Right renal cortex interstitium (tissue), 3 donors: ENCODE data around the gene TAPBP. TPM values are rescaled to one million over a fixed set of nuclear protein-coding genes. Genes with fewer than 3 reads are reported as not detected.

Source experiments
- DNase-seq, 3 donors: peaks; one replicate each; pipeline ENCODE4 v3.0.0-alpha.2; 2013; ENCODE audit warnings: low read depth in 3 of 3, low spot score in 2 of 3
- polyA plus RNA-seq, 3 donors: library from polyadenylated mRNA; unstranded; fragments of 120-200 nt; gene quantifications; one replicate each; pipeline ENCODE4 v1.2.1, GENCODE V29; 2013; ENCODE audit not compliant: insufficient read length in 3 of 3

TAPBP gene
- polyA plus RNA-seq, 3 donors = 29.9 to 32.4 (median 31.7) TPM

GRCh38 chr6:33249732-33250630 is 63.9 kb downstream of the TAPBP start:
- no peak for DNase-seq

Other genes with a start within 250 kb of the TAPBP start
- gene HLA-DPA1, start 240.4 kb downstream of the TAPBP start, polyA plus RNA-seq = 10 to 100 TPM; 14.2 to 40.5 (median 17.9) TPM
- gene HLA-DPB1, start 238.1 kb downstream of the TAPBP start, polyA plus RNA-seq = 10 to 100 TPM; 17.9 to 27.0 (median 20.0) TPM
- gene COL11A2, start 121.6 kb downstream of the TAPBP start, polyA plus RNA-seq = 1 to 10 TPM; 3.8 to 4.9 (median 3.8) TPM
- 10 to 100 TPM; 48.7 to 51.7 (median 49.3) TPM for gene RXRB, start 113.4 kb downstream of the TAPBP start, polyA plus RNA-seq
- 100 to 1,000 TPM; 121 to 131 (median 127) TPM for gene SLC39A7, start 113.2 kb downstream of the TAPBP start, polyA plus RNA-seq
- gene HSD17B8, start 109.4 kb downstream of the TAPBP start, polyA plus RNA-seq = 10 to 100 TPM; 22.8 to 29.1 (median 23.5) TPM
- gene RING1, start 105.6 kb downstream of the TAPBP start, polyA plus RNA-seq = 10 to 100 TPM; 52.5 to 55.4 (median 53.8) TPM
- gene VPS52, start 42.2 kb downstream of the TAPBP start, polyA plus RNA-seq = 10 to 100 TPM; 58.1 to 82.9 (median 75.3) TPM
- 1,000 to 10,000 TPM; 3,550 to 3,817 (median 3,658) TPM for gene RPS18, start 42.0 kb downstream of the TAPBP start, polyA plus RNA-seq
- gene B3GALT4, start 37.0 kb downstream of the TAPBP start, polyA plus RNA-seq = 1 to 10 TPM; 3.4 to 4.1 (median 4.0) TPM
- 10 to 100 TPM; 60.3 to 63.4 (median 60.7) TPM for gene WDR46, start 24.8 kb downstream of the TAPBP start, polyA plus RNA-seq
- 10 to 100 TPM; 78.6 to 83.4 (median 79.5) TPM for gene PFDN6, start 24.5 kb downstream of the TAPBP start, polyA plus RNA-seq
- gene RGL2, start 15.1 kb downstream of the TAPBP start, polyA plus RNA-seq = 10 to 100 TPM; 90.8 to 95.5 (median 95.4) TPM
- gene ZBTB22, start 3.7 kb upstream of the TAPBP start, polyA plus RNA-seq = 10 to 100 TPM; 23.6 to 25.4 (median 23.8) TPM
- 10 to 100 TPM; 65.4 to 67.2 (median 66.5) TPM for gene DAXX, start 8.9 kb upstream of the TAPBP start, polyA plus RNA-seq
- 10 to 100 TPM; 34.2 to 43.3 (median 41.2) TPM for gene KIFC1, start 77.7 kb upstream of the TAPBP start, polyA plus RNA-seq
- gene PHF1, start 96.9 kb upstream of the TAPBP start, polyA plus RNA-seq = 10 to 100 TPM; 60.3 to 65.1 (median 62.1) TPM
- 100 to 1,000 TPM; 213 to 246 (median 227) TPM for gene CUTA, start 104.0 kb upstream of the TAPBP start, polyA plus RNA-seq
- gene SYNGAP1, start 106.0 kb upstream of the TAPBP start, polyA plus RNA-seq = 10 to 100 TPM; 22.1 to 27.2 (median 24.0) TPM
- 10 to 100 TPM; 16.3 to 17.9 (median 16.7) TPM for gene ZBTB9, start 140.5 kb upstream of the TAPBP start, polyA plus RNA-seq